ENCODE data around the gene STEAP3.
"Not testable (repeated sequence)": the region's sequence is repeated elsewhere in the genome, so short reads cannot be mapped to it uniquely, and the experiment has no call there.

Gene STEAP3

DNA sequence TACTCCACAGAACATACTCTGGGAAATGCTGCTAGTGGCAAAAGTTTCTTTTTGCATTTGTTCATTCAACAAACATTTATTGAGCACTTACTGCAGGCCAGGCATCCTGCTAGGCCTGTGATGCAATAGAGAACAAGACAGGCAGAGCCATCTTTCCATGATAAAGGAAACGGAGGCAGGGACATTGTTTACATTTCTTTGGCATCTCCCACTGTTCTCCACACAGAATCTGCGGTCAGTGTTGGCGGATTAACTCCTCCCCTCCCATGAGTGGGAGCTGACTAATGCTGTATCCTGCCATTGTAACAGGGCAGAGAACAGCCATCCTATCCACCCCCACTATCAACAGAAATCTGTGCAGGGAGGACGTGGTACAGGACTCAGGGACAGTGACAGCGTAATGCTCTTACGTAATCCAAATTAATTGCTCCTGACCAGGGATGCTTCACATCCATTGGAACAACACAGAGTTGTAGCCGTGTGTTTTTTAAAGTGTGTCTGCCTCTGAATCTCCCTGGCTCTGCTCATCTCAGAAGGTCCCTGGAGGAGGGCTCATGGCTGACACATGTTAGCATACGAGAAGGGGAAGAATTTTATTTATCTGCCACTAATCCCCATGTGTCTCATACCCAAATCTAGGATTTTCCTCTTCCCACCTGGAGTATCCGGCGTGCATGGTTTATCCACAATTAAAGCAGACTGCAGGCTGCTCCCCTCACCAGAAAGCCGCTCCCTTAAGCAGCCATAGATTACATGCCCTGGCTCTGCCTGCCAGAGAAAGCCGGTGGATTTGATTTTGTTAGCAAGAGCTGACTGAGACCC lies 32.3 kb downstream of the STEAP3 start:
- no peak for DNase-seq
- intact Hi-C loops (cut with DNase I): no loop called here

GRCh38 chr2:119256582-119256921 lies 32.9 kb downstream of the STEAP3 start:
- DNase-seq: no peak

GRCh38 chr2:119257198-119257597 lies 33.6 kb downstream of the STEAP3 start:
- DNase-seq: no peak
- intact Hi-C loops (cut with DNase I): no loop called here

More at GRCh38 chr2:119256582-119256921, 32.9 kb downstream of the STEAP3 start:
- intact Hi-C loops (cut with DNase I): no loop called here

DNA sequence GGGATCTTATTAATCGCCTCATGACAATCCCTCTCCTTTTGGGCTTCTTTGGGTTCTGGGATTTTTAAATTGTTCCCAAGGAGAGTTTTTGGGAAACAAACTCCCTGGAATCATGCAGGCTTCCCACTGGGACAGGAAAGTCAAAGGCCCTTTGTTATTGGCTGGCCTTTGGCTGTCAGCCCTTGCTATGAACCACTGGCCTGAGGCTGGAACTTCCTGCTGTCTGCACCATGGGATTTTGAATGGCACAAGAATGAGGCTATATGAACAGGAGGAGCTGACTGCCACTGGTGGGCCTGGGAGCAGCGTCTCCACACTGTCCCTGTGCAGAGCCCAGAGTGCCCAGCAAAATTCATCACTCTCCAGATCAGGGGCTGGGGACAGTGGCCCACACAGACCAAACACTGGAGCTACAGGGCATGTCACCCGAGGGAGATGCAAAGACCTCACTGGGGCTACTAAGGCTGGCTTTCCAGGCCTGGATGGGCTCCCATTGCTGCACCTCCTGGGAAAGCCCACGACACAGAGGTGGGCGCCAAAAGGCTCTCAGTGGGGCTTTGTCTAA lies 35.7 kb downstream of the STEAP3 start:
- intact Hi-C loops (cut with DNase I): no loop called here
- peak in 2 of 10 donors; percentile 48 to 91 for DNase-seq

GRCh38 chr2:119260646-119261492 lies 37.2 kb downstream of the STEAP3 start:
- intact Hi-C loops (cut with DNase I): no loop called here
- no peak for DNase-seq

GRCh38 chr2:119261493-119262225 lies 38.0 kb downstream of the STEAP3 start:
- DNase-seq: no peak
- intact Hi-C loops (cut with DNase I): no loop called here

DNA sequence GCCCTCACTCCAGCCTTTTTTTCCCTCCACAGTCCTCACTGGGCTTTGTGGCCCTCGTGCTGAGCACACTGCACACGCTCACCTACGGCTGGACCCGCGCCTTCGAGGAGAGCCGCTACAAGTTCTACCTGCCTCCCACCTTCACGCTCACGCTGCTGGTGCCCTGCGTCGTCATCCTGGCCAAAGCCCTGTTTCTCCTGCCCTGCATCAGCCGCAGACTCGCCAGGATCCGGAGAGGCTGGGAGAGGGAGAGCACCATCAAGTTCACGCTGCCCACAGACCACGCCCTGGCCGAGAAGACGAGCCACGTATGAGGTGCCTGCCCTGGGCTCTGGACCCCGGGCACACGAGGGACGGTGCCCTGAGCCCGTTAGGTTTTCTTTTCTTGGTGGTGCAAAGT lies 39.4 kb downstream of the STEAP3 start:
- intact Hi-C loops (cut with DNase I): no loop called here
- peak in 1 of 10 donors; percentile 73 for DNase-seq

DNA sequence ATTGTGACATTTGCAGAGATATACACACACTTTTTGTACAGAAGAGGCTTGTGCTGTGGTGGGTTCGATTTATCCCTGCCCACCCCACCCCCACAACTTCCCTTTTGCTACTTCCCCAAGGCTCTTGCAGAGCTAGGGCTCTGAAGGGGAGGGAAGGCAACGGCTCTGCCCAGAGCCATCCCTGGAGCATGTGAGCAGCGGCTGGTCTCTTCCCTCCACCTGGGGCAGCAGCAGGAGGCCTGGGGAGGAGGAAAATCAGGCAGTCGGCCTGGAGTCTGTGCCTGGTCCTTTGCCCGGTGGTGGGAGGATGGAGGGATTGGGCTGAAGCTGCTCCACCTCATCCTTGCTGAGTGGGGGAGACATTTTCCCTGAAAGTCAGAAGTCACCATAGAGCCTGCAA lies 40.0 kb downstream of the STEAP3 start:
- DNase-seq: peak in 2 of 10 donors; percentile 64 to 87
- intact Hi-C loops (cut with DNase I): no loop called here

- intact Hi-C loops (cut with DNase I): no loop called here
Measured at GRCh38 chr2:119264781-119265692, 41.4 kb downstream of the STEAP3 start.

DNA sequence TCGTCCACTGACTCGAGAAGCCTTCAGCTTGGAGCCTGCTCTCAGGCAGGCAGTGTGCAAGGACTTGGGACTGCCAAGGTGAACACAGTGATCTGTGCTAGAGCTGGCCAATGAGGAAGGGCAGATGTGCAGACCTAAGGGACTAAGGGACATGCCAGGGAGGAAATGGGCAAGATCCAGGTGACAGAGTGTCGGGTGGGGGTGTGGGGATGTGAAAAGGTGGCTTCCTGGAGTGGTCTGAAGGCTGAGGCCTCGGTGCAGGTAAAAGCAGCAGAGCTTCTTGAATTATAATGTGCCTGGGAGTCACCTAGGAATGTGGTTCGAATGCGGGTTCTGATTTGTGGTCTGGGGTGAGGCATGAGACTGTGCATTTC lies 42.0 kb downstream of the STEAP3 start:
- intact Hi-C loops (cut with DNase I): no loop called here

More at GRCh38 chr2:119264781-119265692, 41.4 kb downstream of the STEAP3 start:
- DNase-seq: peak in 3 of 10 donors; percentile 39 to 90 (median 83)

GRCh38 chr2:119266091-119266589 lies 42.5 kb downstream of the STEAP3 start:
- DNase-seq: peak in 1 of 10 donors; percentile 59
- intact Hi-C loops (cut with DNase I): no loop called here

More for the DNA sequence above, 42.0 kb downstream of the STEAP3 start:
- peak in 1 of 10 donors; percentile 39 for DNase-seq

- intact Hi-C loops (cut with DNase I): no loop called here
- no peak for DNase-seq
Measured at GRCh38 chr2:119267604-119268003, 44.0 kb downstream of the STEAP3 start.

GRCh38 chr2:119276864-119277263 lies 53.2 kb downstream of the STEAP3 start:
- DNase-seq: no peak

DNA sequence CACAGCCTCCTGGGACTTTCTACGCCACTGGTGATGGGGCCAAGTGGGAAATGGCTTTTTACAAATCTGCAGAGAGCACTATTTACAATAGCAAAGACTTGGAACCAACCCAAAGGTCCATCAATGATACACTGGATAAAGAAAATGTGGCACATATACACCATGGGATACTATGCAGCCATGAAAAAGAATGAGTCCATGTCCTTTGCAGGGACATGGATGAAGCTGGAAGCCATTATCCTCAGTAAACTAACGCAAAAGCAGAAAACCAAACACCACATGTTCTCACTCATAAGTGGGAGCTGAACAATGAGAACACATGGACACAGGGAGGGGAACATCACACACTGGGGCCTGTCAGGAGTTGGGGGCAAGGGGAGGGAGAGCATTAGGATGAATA lies 54.8 kb downstream of the STEAP3 start:
- intact Hi-C loops (cut with DNase I): not testable (repeated sequence)

More at GRCh38 chr2:119276864-119277263, 53.2 kb downstream of the STEAP3 start:
- intact Hi-C loops (cut with DNase I): no loop called here

DNA sequence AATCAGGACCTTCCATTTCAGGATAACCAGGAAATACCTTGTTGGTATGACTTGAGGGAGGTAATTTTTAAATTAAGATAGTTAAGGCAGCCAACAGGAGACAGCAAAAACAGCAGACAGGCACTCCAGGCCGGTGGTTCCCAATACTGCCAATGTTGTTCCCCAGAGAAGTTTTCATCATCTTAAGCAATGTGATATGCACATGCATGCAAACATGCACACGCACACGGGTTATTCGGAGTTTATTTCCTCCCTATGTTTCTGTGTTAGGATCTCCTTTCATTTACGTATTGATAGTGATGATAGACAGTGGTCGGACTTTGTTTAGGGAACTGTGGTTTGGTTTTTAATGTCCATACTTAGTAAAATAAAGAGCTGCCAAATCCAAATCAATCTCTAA lies 55.3 kb downstream of the STEAP3 start:
- intact Hi-C loops (cut with DNase I): no loop called here

More for the DNA sequence above, 54.8 kb downstream of the STEAP3 start:
- not testable (repeated sequence) for DNase-seq

GRCh38 chr2:119279666-119280065 lies 56.0 kb downstream of the STEAP3 start:
- intact Hi-C loops (cut with DNase I): no loop called here
- DNase-seq: no peak

More for the DNA sequence above, 55.3 kb downstream of the STEAP3 start:
- DNase-seq: no peak

GRCh38 chr2:119280680-119281079 lies 57.0 kb downstream of the STEAP3 start:
- intact Hi-C loops (cut with DNase I): no loop called here
- no peak for DNase-seq

DNA sequence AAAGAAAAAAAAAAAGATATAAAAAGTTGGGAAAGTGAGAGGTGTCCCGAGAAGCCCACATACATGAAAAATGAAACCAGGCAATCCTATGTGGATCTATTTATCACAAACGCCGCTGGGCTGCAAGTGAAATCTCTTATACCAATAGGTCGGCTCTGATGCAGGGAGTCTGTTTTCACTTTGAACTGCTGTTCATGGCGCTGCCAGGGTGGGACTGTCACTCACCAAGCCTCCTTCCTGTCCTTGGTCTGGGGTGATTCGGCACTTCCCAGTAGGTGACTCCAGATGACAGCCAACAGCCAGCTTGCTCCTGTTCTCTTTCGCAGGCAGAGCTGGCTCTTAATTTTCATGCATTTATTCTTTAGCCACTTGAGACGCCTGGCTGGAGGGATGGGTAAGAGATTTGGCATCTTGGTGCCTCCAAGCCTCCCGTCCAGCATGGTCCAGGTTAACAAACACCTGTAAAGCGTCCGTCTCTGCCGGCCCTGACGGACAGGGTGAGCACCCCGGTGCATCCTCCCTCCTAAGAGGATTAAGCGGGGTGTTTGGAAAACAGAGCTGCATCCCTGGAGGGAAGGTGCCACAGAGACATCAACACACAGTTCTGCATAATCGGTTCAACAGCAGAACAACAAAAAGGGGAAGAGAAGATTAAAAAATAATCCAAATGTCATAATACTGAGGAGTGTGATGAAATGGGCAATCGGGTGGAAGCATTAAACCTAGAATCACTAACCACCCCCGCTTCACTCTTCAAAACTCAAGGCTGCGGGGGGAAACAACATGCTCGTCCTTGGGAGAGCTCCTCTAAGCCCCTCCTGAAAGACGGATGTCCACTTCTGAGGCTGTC lies 58.7 kb downstream of the STEAP3 start:
- intact Hi-C loops (cut with DNase I): no loop called here
- no peak for DNase-seq
